GM10266 (cell line): ENCODE results near the gene MOCOS.

Experiments
- DNase-seq: peaks from one replicate; pipeline ENCODE4 v3.0.0; 2012; ENCODE audit errors: extremely low spot score
- CTCF ChIP-seq: IDR thresholded peaks from 2 replicates; pipeline ENCODE4 v1.5.1; 2012; ENCODE audit warnings: mild to moderate bottlenecking, low read depth; ENCODE audit not compliant: control insufficient read depth, insufficient read depth; ENCODE audit errors: missing control alignments

The MOCOS gene

GRCh38 chr18:36194600-36195315 lies 7.5 kb downstream of the MOCOS start:
- TF ChIP-seq CTCF: no peak
- no peak for DNase-seq

GRCh38 chr18:36195427-36196122 lies 8.3 kb downstream of the MOCOS start:
- no peak for TF ChIP-seq CTCF
- no peak for DNase-seq

GRCh38 chr18:36196238-36196995 lies 9.1 kb downstream of the MOCOS start:
- no peak for DNase-seq
- no peak for TF ChIP-seq CTCF

- TF ChIP-seq CTCF: no peak
These were observed 10.3 kb downstream of the MOCOS start for GRCh38 chr18:36197511-36198166.

GRCh38 chr18:36199691-36200295 lies 12.5 kb downstream of the MOCOS start:
- no peak for DNase-seq
- TF ChIP-seq CTCF: no peak

More at GRCh38 chr18:36197511-36198166, 10.3 kb downstream of the MOCOS start:
- DNase-seq: no peak

GRCh38 chr18:36200354-36200771 lies 13.1 kb downstream of the MOCOS start:
- TF ChIP-seq CTCF: no peak
- DNase-seq: no peak
